ENCODE data around the gene MAMDC2.

The MAMDC2 gene

DNA sequence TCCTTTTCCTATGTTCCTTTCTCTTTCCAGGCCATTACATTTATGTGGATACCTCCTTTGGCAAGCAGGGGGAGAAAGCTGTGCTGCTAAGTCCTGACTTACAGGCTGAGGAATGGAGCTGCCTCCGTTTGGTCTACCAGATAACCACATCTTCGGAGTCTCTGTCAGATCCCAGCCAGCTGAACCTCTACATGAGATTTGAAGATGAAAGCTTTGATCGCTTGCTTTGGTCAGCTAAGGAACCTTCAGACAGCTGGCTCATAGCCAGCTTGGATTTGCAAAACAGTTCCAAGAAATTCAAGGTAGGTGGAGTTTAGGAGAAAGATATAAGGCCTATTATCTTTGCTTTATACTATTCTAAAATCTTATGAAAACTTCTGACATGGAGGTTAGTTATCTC, 64.5 kb downstream of the MAMDC2 start:
- DNase-seq (ENCODE audit: low read depth) = no peak

DNA sequence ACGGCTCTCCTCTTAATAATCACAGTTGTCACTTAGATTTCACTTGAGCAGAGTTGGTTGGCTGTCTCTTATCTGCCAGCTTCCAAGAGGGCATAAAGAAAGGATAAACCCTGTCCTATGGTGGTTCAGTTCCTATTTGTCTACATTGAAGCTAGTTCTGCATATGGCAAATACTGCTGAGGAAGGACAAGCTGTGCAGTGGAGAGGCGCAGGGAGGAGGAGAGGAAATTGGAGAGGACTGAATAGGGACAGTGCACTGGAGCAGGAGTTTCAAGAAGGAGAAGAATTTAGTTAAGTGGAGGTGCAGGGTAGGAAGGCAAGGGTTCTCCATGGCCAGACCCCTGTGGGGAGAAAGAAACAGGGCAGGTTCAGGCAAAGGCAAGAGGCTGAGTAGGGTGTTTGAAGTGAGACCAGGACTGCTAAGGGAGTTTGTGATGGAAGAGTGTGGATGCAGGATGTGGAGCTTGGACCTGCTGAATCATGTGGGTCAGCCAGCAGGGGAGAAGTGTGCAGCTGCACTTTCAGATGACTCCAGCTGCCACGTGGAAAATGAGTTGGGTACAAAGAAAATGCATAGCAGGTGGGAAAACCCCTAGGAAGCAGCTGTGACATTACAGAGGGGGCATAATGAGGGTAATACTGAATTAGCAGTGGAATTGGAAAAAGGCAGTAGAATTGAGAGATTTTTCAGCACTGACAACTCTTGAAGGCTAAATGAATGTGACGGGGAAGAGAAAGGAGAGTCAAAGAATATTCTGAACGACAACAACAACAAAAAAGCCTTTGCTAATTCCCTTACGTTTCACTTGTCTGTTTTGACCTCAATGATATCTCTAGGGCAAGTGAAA, 66.8 kb downstream of the MAMDC2 start:
- DNase-seq (ENCODE audit: low read depth) = peak; percentile 42

DNA sequence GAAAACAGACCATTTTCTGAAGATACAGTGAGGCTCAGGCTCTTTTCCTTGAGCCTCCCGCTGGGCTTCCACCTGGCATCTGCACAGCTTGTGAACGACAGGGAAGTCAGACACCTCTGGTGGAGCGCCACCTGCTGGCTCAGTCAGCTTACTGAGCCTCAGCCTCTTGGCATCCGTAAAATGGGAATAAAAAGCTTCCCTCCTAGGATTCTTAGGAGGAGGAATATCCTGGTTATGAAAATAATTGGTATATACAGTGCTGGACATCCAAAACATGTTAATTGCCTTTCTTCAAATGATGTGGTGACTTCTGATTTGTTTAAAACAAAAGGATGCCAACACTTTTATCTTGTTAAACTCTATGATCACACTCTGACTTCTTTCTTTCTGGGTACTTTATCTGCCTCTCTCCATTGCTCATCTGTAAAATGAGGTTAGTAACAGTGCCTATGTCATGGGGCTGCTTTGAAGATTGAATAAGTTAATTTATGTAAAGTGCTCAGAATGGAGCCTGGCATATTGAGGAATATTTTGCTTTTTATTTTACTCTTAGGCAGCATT, 67.5 kb downstream of the MAMDC2 start:
- DNase-seq (ENCODE audit: low read depth) = peak; percentile 81

DNA sequence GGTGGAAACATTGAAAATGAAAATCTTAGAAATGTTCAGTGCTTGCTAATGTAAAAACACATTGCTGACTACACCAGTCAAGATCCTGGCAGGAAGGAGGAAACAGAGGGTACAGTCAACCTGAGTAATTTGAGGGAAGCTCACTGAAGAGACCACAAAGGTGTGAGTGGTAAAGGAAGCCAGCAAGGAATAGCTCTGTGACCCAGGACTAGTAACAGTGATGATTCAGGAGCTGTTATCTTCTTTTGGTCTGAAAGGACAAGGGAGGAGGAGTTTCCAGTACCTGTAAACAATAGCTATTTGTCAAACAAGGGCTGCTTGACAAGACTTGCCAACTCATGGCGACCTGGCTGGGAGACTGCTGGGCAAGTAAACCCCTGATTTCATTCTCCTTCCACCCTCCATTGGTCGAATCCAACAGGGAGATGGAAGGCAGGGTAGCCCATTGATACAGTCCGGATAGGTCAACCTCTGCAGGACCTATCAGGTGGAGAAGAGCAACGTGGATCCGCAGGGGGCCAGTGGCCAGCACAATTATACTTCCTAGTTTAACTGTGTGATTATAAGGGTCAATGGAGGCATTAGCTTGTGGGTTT, 68.1 kb downstream of the MAMDC2 start:
- peak; percentile 65 for DNase-seq (ENCODE audit: low read depth)

DNA sequence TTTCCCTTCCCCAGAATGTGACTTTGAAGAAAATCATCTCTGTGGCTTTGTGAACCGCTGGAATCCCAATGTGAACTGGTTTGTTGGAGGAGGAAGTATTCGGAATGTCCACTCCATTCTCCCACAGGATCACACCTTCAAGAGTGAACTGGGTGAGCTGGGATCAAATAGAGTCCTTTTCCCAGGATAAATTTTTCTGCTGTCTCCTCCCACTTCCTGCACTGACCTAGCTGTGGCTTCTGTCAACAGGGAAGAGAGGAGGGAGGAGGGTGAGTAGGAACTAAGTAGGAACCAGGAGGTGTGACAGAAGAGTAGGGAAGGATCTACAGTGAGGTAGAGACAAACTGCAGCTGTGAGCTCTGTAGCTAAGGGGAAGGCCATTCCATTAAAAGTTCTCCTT, 69.3 kb downstream of the MAMDC2 start:
- DNase-seq (ENCODE audit: low read depth) = peak; percentile 23

DNA sequence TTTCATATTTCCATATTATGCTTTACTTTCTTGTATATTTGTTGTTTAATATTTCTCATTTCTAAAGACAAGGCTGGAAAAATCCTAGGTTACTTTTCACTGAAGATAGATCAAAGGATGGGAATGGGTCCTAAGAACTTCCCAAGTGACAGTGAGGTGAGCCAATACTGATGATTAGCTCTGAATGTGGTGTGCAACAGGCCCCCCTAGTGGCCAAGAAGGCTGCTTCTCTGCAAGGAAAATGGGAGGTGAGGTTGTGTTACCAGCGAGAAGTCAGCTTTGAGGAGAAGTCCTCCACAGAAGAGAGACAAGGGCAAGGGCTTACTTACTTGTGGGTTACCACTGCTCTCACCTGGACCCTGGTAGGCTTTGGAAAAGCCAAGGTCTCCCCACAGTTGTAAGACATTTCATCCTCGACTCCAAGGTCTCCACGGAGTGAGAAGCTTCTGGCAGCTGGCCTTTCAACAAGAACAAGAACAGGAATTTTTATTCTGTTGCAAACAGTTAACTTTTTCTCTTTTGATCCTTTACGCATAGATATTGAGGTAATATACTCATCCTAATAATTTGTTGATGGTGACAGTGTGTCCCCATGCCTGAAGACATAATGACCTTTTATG, 69.9 kb downstream of the MAMDC2 start:
- DNase-seq (ENCODE audit: low read depth) = peak; percentile 74

DNA sequence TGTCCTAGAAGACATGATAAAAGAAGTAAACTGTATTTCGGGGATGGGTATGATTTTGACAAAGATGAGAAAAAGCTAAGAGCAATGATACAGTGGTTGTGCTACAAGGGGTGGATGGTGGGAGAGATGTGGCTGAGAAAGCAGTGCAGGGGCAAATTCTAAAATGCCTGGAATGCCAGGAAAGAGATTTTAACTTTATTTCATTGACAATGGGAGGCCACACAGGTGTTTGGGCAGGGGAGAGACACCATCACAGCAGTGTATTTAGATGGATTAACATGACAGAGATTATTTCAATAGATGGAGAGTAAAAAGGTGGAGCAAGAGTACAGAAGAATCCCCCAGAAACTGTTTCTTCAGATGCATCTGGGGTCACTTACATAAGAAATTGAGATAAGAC, 71.2 kb downstream of the MAMDC2 start:
- DNase-seq (ENCODE audit: low read depth) = no peak

DNA sequence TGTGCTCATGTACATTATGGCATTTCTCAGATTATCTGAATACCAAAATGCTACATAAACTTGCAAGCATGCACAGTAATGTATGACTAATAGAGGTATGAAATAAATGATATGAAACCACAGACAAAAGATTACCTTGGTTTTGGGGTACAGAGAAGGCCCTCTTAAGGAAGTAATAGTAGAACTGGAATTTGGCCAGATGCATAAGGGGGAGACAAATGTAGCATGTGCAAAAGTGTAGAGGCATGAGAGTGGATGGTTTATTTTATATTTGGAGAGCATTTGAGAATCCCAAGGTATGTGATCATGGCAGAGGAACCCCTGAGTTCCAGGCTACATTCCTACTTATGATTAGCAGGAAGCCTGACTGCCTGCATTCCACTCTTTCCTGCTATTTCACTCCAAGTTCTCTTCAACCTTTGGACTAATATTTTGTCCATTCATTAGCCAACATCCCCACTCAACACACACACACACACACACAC, 74.2 kb downstream of the MAMDC2 start:
- peak; percentile 62 for DNase-seq (ENCODE audit: low read depth)

DNA sequence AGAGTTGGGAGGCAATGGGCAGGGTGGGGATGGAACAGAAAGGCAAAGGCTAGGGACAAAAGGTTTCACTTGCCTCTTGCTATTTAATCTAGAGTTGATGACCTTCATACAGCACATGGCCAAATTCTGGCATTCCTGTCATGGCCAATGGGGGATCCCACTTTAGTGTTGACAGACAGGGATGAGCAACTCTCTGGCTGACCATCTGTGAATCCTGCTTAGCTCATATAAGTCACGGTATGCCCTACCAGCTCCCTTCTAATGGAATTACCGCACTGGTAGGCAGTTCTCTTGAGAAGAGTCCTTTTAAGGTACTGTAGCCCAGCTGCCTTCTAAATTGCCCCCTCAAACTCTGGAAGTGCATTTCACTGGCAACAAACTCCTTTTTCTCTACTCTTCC, 76.1 kb downstream of the MAMDC2 start:
- DNase-seq (ENCODE audit: low read depth) = no peak

DNA sequence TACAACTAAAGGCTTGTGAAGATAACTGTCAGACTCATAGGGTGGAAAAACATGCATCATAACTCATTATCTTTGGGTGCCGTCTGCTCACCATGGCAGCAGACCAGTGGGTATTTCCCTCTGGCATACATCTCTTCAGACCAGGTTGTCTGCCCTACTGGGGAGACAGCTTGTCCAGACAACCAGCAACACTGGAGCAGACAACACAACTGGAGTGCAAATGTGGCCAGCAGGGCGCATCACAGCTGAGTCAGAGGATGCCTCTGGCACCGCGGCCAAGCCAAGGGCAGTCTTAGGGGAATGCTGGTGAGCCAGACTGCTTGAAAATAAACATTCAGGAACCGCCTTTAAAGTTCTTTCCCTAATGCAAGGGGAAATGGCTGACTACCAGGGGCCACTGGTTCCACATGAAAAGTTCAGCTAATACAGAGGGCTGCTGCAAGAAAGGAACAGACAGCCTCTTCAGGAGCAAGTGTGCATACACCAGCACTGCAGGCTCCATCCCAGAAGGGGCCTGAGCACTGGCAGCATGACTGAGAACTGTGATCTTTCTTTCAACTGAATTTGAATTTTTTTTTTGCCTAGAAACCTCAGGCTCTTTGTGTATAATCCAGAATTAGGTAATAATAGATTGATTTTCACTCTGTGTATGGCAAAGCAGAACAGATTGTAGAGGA, 77.3 kb downstream of the MAMDC2 start:
- DNase-seq (ENCODE audit: low read depth) = peak; percentile 94

DNA sequence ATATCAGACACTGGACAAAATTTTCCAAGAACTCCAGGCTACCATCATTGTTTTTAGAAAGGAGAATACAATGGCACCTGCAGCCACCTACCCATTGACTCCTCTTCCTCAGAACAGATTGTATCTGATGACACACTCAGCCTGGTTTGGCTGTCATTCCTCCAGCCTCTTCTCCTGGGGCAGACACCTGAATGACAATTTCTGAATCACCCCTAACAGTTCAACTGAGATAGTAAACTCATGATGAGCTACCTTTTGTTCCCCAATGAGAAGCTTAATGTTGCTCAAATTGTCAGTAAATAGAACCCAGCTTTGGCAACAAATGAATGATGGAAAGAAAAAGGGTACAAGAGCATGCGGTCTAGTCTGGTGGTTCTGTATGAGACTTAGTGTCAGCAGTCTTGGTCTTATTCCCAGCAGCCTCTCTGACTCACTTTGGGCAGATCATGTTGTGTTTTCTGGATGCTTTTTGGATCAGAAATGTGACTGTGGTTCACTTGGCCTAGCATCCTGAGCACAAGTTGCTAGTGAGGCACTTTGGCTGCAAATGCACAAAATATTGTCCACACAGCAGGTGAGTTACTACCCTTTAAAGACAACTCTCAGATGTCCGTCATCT, 78.3 kb downstream of the MAMDC2 start:
- DNase-seq (ENCODE audit: low read depth) = peak; percentile 26

DNA sequence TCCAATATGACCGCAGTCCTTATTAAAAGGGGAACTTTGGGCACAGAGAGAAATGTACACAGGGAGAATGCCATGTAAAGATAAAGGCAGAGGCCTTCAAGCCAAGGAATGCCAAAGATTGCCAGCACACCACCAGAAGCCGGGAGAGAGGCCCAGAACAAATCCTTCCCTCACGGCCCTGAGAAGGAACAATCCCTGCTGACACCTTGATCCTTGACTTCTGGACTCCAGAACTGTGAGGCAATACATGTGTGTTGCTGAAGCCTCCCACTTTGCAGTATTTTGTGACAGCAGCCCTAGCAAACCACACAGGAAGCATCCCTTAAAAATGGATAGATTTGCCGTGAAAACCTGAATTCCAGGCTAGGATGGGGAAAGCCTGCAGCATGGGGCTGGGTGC, 80.0 kb downstream of the MAMDC2 start:
- no peak for DNase-seq (ENCODE audit: low read depth)

DNA sequence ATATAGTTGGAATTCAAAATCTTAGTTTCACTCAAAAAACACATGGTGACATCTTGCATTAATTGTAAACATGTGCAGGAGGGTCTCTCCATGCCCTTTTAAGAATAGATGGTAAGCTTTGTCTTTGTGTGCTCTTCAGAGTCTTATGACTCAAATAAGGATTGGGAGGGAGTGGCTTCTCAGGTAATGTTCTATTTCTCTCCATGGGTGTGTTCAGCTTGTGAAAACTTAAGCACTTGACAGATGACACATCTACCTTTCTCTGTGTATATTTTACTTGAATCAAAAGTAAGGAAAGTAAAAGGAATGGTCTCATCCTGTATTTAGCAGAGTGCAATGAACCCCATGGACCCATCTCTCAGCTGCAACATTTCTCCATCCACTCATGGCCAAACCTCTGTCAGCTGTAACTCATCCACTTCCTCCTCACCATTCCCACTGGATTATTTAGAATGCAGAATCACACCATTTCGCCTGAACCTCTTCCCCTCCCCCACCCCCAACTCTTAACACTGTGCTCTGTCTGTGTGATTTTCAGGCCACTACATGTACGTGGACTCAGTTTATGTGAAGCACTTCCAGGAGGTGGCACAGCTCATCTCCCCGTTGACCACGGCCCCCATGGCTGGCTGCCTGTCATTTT, 82.1 kb downstream of the MAMDC2 start:
- DNase-seq (ENCODE audit: low read depth) = no peak

DNA sequence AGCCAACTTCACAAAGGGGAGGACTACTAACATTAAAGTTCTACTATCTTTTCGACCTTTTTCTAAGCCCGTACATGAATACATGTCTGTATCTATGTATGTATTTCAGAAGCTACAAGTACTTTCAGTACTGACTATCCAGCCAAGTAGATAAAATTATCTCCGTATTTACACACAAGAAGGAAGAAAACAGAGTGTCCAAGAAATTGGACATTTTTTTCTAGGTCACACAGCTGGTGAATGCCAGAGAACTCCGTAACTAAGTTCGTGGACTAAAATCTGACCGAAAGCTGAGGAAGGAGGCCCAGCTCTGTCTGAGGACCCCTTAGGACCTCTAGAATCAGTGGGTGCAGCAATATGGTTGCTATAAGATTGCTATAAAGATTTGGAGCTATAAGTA, 83.4 kb downstream of the MAMDC2 start:
- DNase-seq (ENCODE audit: low read depth) = no peak

DNA sequence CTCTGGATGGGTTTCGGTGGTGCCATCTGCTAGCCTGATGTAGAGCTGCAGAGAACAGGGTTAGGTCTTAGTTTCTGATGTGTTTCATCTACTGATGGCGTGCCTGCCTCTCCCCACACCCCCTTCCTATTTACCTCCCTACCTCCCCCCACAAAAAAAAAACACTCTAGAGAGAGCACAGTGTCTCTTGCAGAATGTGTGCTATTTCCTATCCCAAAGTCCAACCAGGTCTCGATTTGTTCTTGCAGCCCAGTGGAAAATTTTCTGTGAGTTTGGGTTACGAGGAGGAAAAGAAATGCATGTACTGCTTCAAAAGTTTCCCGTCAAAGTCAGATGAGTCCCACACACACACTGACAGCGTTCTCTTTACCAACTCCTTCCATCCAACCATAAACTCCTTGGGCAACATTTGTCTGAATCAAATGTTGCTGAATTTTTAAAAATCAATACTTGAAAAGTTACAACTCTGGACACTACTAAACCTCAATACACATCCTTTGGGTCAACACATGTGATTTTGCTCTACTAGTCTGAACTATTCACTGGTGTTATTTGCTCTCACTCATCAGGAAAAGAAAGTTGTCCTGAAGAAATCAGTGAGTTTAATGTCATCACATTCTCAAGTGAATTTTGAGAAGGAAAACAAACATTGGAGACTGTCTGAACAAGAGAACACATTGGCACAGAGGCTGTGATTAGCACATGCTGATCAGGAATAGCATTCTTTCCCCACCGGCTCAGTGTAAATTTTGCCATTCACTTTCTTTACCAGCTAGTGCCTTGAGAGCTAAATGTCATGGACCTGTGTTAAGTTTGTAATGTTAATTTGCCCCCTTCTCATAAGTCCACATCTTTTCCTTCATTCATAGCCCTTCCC, 84.1 kb downstream of the MAMDC2 start:
- DNase-seq (ENCODE audit: low read depth) = no peak

DNA sequence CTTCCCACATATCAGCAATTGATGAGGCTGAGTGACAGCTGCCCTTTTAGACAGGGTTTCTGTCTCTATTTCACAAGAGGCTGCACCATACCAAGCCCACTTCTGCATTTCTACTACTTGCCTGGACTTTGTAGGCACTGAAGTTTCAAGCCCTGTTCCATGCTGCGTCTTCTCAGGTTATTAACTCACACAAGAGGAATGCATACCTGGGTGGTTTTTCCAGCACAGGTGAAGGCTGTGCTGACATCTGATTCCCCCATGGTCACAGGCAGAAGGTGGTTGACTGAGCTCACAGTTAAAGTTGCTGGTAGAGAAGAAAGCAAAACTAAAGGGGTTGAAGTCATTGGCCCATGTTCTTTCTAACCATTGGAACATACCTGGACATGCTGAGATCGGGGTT, 86.6 kb downstream of the MAMDC2 start:
- DNase-seq (ENCODE audit: low read depth) = no peak

DNA sequence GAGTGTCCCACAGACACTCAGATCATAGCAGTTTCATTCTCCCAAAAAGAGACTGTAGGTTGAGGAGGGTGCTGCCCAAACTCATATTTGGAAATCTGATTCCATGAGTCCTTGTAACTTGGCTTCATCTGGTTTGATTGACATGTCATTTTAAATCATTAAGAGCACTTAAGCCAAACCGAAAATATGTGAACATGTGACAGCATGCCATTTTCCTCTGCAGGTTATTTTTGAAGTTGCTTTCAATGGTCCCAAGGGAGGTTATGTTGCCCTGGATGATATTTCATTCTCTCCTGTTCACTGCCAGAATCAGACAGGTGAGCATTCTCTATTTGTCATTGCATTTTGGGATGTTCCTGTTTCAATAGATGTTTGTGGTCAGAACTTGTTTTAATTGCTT, 87.6 kb downstream of the MAMDC2 start:
- no peak for DNase-seq (ENCODE audit: low read depth)

DNA sequence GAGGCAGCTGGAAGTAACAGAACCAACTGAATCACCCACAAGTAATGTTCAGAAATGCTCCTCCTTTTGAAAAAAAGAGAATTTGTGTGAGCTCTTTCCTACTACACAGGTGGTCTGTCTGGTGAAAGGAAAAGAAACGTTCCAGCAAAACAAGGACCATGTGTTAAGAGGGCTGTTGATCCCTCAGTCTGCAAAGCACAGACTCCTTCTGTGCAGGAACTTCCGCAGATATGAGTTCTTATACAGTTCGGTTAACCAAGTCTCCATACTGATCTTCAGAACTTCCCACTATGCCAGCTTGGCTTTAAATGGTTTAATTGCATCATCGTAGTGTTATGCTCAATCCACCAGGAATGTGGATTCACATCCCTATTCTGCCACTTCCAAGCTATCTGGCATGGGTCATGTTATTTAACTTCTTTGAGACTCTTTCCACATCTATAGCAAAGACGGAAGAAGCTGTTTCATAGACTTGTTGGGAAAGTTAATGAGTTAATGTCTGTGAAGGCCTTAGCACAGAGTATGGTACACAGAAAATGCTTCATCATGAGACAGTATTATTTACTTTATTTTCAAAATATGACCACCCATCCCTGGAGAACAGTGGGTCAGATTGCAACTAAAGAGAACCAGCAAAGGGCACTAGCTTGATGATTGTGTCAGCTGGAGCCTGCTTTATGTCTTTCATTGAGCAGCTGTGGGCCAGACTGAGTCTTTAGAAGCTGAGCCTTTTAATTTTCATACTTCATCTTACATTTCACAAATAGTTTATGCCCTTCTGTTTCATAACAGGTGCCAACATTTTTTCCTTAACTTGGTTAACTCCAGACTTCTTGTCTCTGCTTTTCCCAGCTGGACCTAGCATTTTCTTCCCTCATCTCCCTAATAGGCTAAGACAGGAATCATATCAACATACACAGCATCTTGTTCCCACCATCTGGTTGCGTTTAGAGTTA, 89.9 kb downstream of the MAMDC2 start:
- DNase-seq (ENCODE audit: low read depth) = no peak

DNA sequence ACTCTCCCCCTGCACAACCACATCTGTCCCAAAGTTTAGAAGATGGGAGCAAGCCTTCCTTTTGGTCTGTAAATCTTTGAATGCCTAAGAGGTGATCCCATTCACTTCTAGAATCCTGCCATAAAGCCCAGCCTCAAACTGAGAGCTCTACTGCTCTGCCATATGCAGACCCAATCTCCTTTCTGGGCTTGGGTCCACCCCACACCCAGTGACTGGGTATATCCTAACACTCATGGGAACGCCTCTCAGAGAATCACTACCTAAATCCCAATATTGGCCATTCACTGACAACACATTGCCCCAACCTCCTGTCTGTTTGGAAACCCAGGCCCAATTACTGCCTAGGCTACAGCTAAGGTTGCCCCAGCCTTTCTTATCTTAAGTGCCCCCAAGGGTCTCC, 90.7 kb downstream of the MAMDC2 start:
- no peak for DNase-seq (ENCODE audit: low read depth)

All from ELR (cell line).